ENCODE measurements around the gene CIDEC. TPM values are rescaled to one million over a fixed set of nuclear protein-coding genes. Genes with fewer than 3 reads are reported as not detected.

Gene CIDEC
- total and polyA plus RNA-seq, 9 of the 15 experiments (the other 6 are each of a cell fraction or from before 2014, with no cell fraction given), result not detected

GRCh38 chr3:9916734-9917680, 37.0 kb upstream of the CIDEC start, which contains the start of gene IL17RC (continued):
- TF ChIP-seq HDAC1 (IDR thresholded peaks at IDR 0.05), result peak in 1 of 2 experiments; percentile 14; a peak in 1 of 4 replicates
- TF ChIP-seq CBX3 (IDR thresholded peaks at IDR 0.05; ENCODE audit: borderline replicate concordance in 1 of 2, low read length in 2 of 2), result peak in 1 of 2 experiments; percentile 15; a peak in 1 of 3 replicates
- TF ChIP-seq ZBTB5 (IDR thresholded peaks at IDR 0.05), result no peak
- TF ChIP-seq UBTF (IDR thresholded peaks at IDR 0.05; ENCODE audit: borderline replicate concordance in 1 of 2, low read depth in 2 of 2, low read length in 2 of 2), result 0 out of 4 replicates have a peak, but pooled peaks of 1 of the 2 experiments have one; percentile 28
- TF ChIP-seq KDM5B (IDR thresholded peaks at IDR 0.05; ENCODE audit: insufficient replicate concordance, low read depth, low read length), result peak; percentile 57
- peak in 1 of 2 experiments; percentile 76 for TF ChIP-seq E2F6 (IDR thresholded peaks at IDR 0.05; ENCODE audit: borderline replicate concordance in 1 of 2, extremely low read depth in 1 of 2, insufficient read depth in 1 of 2, insufficient read length in 1 of 2, low read depth in 1 of 2, low read length in 1 of 2, poor library complexity in 1 of 2, severe bottlenecking in 1 of 2)
- TF ChIP-seq CBX2 (IDR thresholded peaks at IDR 0.05; ENCODE audit: insufficient read depth, low read length, poor library complexity, severe bottlenecking), result no peak
- TF ChIP-seq JUND (IDR thresholded peaks at IDR 0.05; ENCODE audit: borderline replicate concordance, low read depth, low read length), result no peak; the same call in 1 of the 2 replicates
- TF ChIP-seq JUND (tag; IDR thresholded peaks at IDR 0.05; ENCODE audit: borderline replicate concordance, low read depth, low read length), result peak; percentile 47; the same call in 1 of the 3 replicates
- TF ChIP-seq SP2 (IDR thresholded peaks at IDR 0.05; ENCODE audit: extremely low read depth, low read depth, low read length, poor library complexity, severe bottlenecking), result no peak
- TF ChIP-seq SMARCA4 (IDR thresholded peaks at IDR 0.05), result no peak
- 0 out of 2 replicates have a peak, but pooled peaks have one; percentile 5 for TF ChIP-seq ZNF511 (CRISPR knock-in tag; IDR thresholded peaks at IDR 0.05)
- TF ChIP-seq STAT5B (CRISPR knock-in tag; IDR thresholded peaks at IDR 0.05), result no peak
- TF ChIP-seq JUNB (CRISPR knock-in tag; conservative IDR thresholded peaks at IDR 0.05), result no peak
- peak; percentile 79 for TF ChIP-seq ZEB2 (IDR thresholded peaks at IDR 0.05)
- TF ChIP-seq CREB1 (IDR thresholded peaks at IDR 0.05), result no peak; the same call in 1 of the 2 replicates
- peak; percentile 54; the same call in 1 of the 2 replicates for TF ChIP-seq CREB1 (CRISPR knock-in tag; IDR thresholded peaks at IDR 0.05)
- no peak for TF ChIP-seq FOXP1 (CRISPR knock-in tag; IDR thresholded peaks at IDR 0.05)
- TF ChIP-seq POLR2A (conservative IDR thresholded peaks at IDR 0.05), result peak; percentile 66
- peak; percentile 74 to 83 for TF ChIP-seq MAZ (CRISPR knock-in tag; conservative IDR thresholded peaks at IDR 0.05 in 1 of 2, IDR thresholded peaks at IDR 0.05 in 1 of 2)
